Measurements from ENCODE around the gene IRAK2.
"Not testable (repeated sequence)": the region's sequence is repeated elsewhere in the genome, so short reads cannot be mapped to it uniquely, and the experiment has no call there.

Gene IRAK2

DNA sequence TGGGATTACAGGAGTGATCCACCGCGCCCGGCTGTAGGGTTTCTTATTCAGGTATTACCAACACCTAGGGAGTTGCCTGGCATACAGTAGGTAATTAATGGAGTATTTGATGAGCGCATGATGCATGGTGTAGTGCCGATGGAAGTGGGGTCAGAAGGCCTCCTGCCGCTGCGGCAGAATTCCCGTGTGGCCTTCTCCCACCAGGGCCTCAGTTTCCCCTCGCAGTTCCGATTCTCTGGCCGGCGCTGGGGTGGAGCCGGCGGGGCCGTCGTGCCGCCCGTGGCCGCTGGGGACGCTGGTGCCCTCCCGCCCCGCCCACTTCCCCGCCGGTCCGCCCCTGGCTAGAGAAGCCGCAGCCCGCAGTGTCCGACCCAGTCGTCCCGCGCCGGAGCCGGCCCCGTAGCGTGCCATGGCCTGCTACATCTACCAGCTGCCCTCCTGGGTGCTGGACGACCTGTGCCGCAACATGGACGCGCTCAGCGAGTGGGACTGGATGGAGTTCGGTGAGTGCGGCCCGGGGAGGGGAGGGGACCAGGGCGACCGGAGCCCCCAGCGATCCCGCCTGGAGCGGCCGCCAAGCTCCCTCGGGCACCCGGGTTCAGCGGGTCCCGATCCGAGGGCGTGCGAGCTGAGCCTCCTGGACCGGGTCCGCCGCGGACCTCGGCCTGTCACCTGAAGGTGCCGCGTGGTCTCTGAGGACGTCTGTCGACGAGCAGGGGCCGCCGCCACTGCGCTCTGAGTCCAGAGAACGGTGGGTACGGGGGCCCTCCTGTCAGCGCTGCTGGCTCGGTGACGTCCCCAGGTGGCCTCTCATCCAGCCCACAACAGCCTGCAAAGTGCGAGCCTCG, at the start of gene IRAK2:
TSS of gene IRAK2 (plus strand) at position 374 of the 848 bp plus-strand sequence. CDS start at position 410, 36 bp downstream.
- DNase-seq, result no peak

GRCh38 chr3:10115326-10116137, 49.2 kb upstream of the IRAK2 start, which contains the start of gene BRK1:
Gene BRK1, plus strand, starts transcription at chr3:10115675. Its CDS starts 27 bp downstream, at chr3:10115702.
- peak; percentile 75 for DNase-seq

DNA sequence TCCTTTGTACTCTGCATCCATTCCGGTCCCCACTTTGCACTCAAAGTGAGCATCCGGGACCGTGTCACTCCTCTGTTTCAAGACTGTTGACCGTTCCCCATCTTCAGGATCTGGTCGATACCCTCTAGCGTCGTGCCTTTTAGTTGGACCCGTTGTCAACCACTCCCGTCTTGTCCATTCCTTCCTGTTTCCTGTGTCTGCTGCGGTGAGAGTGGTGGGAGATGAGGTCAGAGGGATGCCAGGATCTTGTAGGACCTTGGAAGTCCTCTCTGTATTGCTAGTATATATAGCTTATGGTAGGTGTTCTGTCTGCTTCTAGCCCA, 48.6 kb upstream of the IRAK2 start:
- DNase-seq, result no peak

DNA sequence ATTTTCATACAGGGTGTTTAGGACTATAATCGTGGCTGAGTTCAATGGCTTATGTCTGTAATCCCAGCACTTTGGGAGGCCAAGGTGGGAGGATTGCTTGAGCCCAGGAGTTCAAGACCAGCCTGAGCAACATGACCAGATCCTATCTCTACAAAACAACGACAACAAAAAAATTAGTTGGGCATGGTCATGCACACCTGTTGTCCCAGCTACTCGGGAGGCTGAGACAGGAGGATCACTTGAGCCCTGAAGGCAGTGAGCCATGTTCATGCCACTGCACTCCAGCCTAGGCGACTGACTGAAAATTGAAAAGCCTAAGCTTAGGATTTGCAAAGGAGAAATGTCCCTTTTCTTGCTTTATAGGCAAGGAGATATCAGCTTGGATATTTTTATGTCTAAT, 47.8 kb upstream of the IRAK2 start:
- no peak for DNase-seq

DNA sequence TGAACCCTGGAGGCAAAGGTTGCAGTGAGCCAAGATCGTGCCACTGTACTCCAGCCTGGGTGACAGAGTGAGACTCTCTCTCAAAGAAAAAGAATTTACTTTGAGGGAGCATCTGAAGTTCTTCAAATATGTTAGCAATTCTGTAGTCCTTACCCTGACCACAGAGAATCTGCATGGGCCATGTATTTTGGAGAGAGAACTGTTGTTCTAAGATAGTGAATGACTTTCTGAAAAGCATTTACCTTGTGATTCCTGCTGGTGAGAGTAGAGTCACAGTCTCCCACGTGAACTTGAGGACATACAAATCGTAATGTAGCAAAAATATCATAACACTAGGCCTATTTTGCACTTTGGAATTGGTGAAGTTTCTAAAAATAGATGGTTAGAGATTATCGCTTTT, 45.3 kb upstream of the IRAK2 start:
- DNase-seq, result no peak

DNA sequence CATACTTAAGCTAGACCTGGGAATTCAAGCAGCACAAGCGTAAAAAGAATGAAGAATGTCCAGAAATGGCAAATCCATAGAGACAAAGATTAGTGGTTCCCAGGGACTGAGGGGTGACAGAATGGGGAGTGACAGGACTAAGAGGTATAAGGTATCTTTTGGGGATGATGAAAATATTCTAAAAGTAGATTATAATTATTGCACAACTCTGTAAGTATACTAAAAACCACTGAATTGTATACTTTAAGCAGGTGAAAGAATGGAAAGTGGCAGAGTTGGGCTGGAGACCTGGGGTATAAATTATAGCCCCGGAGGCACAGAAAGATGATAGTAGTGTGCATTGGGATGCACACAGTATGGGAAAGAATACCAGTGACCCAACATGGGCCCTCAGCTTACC, 43.7 kb upstream of the IRAK2 start:
- no peak for DNase-seq

GRCh38 chr3:10122724-10123123, 42.0 kb upstream of the IRAK2 start:
- DNase-seq, result no peak

DNA sequence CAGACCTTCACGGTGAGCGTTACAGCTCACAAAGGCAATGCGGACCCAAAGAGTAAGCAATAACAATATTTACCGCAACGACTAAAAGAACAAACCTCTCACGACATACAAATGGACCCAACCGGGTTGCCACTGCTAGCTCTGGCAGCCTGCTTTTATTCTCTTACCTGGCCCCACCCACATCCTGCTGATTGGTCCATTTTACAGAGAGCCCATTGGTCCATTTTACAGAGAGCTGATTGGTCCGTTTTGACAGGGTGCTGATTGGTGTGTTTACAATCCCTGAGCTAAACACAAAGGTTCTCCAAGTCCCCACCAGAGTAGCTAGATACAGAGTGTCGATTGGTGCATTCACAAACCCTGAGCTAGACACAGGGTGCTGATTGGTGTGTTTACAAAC, 28.8 kb upstream of the IRAK2 start:
- not testable (repeated sequence) for DNase-seq

DNA sequence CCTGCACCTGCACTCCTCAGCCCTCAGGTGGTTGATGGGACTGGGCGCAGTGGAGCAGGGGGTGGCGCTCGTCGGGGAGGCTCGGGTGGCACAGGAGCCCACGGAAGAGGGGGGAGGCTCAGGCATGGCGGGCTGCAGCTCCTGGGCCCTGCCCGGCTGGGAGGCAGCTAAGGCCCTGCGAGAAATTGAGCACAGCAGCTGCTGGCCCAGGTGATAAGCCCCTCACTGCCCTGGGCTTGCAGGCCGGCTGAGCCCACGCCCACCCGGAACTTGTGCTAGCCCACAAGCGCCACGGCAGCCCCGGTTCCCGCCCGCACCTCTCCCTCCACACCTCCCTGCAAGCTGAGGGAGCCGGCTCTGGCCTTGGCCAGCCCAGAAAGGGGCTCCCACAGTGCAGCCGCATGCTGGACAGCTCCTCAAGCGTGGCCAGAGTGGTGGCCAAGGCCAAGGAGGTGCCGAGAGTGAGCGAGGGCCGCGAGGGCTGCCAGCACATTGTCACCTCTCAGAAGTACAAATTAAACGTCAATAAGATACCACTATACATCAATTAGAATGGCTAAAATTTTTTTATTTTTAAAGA, 28.2 kb upstream of the IRAK2 start:
- no peak for DNase-seq

DNA sequence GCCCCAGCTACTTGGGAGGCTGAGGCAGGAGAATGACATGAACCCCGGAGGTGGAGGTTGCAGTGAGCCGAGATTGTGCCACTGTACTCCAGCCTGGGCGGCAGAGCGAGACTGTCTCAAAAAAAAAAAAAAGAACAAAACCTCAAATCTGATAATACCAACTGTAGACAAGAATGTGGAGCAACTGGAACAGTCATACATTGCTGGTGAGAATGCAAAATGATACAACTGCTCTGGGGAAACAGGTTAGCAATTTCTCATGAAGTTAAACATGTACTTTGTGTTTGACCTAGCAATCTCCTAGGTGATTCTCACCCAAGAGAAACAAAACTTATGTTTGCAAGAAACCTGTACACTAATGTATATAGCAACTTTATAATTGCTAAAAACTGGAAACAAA, 27.5 kb upstream of the IRAK2 start:
- DNase-seq, result no peak

GRCh38 chr3:10140996-10141546, 23.6 kb upstream of the IRAK2 start:
- no peak for DNase-seq

DNA sequence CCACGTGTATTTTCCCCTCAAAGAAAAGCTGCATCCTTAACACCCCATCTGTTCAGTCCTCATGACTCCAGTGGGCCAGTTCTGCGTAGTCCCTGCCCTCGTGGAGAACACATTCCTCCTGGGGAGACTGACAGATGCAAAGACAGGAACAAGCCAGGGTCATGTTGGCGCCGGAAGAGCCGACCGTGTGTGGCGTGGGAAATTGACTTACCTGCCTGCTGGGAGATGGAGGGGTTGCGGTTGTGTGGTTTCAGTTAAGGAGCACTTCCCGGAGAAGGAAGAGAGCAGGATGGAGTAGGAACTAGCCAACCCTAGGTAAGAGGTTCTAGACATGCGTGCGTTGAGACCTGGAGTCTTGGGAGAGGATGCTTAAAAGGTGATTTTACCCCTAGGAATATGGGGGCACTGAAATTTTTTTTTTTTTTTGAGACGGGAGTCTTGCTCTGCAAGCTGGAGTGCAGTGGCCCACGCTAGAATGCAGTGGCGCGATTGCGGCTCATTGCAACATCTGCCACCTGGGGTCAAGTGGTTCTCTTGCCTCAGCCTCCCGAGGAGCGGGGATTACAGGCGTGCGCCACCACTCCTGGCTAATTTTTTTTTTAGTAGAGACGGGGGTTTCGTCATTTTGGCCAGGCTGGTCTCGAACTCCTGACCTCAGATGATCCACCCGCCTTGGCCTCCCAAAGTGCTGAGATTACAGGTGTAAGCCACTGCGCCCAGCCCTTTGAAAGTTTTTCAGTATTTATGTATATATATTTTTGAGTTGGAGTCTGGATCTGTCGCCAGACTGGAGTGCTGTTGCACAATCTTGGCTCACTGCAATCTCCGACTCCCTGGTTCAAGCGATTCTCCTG, 21.8 kb upstream of the IRAK2 start:
- peak; percentile 38 for DNase-seq

GRCh38 chr3:10145685-10146084, 19.0 kb upstream of the IRAK2 start:
- DNase-seq, result no peak

DNA sequence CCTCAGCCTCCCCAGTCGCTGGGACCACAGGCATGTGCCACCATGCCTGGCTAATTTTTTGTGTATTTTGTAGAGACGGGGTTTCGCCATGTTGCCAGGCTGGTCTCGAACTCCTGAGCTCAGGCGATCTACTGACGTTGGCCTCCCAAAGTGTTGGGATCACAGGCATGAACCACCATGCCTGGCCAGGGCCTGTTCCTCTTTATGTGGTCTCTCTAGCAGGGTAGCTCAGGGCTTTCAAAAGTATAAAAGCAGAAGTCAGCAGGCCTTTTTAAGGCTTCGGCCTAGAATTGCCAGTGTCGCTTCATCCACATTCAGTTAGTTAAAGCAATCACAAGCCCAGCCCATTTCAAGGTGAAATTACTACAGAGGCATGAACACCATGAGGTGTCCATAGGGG, 15.5 kb upstream of the IRAK2 start:
- no peak for DNase-seq

GRCh38 chr3:10150987-10151386, 13.7 kb upstream of the IRAK2 start:
- DNase-seq, result no peak

DNA sequence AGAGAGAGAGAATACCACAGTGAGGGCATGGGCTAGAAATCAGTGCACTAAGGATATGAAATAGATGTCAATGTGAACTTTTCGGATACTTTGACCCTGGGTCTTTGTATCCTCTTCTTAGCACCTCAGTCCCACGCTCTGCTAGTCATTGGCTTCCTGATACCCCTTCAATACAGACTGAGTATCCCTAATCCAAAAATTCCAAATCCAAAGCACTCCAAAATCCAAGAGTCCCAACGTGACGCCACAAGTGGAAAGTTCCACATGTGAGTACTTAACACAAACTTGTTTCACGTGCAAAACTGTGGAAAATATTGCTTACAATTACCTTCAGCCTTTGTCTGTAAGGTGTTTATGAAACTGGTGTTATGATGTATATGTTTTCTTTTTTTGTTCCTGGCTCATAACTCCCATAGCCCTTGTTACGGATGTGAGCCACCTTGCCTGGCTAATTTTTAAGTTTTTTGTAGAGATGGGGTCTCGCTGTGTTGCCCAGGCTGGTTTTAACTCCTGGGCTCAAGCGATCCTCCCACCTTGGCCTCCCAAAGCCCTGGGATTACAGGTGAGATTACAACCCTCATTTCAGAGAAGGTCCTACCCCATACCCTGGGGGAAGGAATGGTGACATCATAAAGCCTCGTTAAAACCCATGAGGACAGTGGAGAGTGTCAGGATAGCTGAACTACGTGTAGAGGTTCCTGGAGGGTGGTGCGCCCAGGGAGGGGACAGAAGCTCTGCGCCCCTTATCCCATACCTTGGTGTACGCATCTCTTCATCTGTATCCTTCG, 10.2 kb upstream of the IRAK2 start:
- DNase-seq, result no peak

DNA sequence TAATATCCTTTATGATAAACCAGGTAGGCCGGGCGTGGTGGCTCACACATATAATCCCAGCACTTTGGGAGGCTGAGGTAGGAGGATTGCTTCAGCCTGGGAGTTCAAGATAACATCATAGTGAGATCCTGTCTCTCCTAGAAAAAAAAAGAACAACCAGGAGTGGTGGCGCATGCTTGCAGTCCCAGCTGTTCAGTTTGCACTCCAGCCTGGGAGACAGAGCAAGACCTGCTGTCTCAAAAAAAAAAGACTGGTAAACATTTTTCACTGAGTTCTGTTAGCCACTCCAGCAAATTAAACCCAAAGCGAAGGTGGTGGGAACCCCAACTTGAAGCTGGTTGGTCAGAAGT, 9.6 kb upstream of the IRAK2 start:
- DNase-seq, result no peak

- DNase-seq, result no peak
Measured at GRCh38 chr3:10155658-10156057, 9.1 kb upstream of the IRAK2 start.

DNA sequence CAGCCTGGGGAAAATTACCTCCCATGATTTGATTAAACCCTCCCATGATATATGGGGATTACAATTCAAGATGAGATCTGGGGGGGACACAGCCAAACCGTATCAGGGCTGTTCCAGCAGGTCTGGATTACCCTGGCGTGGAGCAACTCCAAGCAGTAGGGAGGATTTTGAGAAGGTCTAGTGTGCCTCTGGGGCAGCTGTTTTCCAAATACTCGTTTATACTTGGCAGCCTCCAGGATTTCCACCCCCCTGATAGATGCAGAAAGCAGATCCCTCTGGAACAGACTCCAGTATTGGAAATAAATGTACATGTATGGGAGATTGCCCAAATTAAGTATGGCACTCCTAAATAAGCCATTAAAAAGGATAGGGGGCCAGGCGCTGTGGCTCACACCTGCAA, 7.7 kb upstream of the IRAK2 start:
- no peak for DNase-seq

GRCh38 chr3:10158555-10158954, 6.2 kb upstream of the IRAK2 start:
- not testable (repeated sequence) for DNase-seq

DNA sequence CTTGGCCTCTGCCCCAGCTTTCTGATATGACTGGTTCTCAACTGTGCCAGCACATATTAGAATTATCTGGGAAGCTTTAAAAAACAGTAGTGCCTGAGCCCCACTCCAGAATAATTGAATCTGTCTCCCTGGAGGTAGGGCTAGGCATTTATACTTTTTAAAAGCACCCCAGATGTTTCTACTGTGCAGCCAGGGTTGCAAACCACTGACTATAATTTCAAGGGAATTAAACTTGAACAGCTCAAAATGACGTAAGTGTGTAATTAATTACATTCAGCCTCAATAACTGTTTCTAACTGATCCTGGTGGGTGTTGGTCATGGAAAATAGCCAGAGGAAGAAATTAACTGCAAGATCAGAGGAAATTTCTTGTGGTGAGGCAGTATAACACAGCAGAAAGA, 4.4 kb upstream of the IRAK2 start:
- DNase-seq, result no peak

DNA sequence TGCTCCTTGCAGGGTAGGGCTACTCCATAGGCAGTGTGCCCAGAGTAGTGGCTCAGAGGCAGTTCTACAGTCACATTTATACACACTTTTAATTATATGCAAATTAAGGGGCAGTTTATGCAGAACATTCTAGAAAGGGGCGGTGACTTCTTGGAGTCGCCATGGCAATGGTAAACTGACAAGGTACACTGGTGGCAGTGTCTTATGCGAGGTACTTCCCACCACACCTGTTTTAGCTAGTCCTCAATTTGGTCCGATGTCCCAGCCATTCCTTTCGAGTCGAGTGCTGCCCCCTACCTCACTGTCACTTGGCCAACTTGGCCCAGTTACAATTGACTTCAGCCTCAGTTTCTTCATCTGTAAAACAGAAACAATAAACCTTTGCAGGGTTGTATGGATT, 3.8 kb upstream of the IRAK2 start:
- DNase-seq, result no peak
